ENCODE measurements around the gene SCAMP2. TPM values are rescaled to one million over a fixed set of nuclear protein-coding genes. Genes with fewer than 3 reads are reported as not detected.

SCAMP2 gene
- total and polyA plus RNA-seq, 2 experiments from 2014 or later: 34.7 to 51.3 TPM

- TF ChIP-seq JUNB (IDR thresholded peaks at IDR 0.05; ENCODE audit: unreplicated experiment) (no peak), ZNF462 (CRISPR knock-in tag; IDR thresholded peaks at IDR 0.05) (no peak), EZH2 (IDR thresholded peaks at IDR 0.05; ENCODE audit: low read depth, unreplicated experiment) (no peak), ZNF114 (CRISPR knock-in tag; IDR thresholded peaks at IDR 0.05) (no peak)
- Mint-ChIP-seq H3K27me3 (ENCODE audit: insufficient read depth, low read depth, poor library complexity) (peaks cover 2% of the 10 kb centered on the region), H3K4me3 (no peak overlapping the region)
Measured at GRCh38 chr15:74864296-74864695, 8.9 kb downstream of the SCAMP2 start.

GRCh38 chr15:74863239-74864056, 9.7 kb downstream of the SCAMP2 start:
- Histone ChIP-seq H3K4me2 (no peak overlapping the region), H2AFZ (no peak overlapping the region), H3K9me2 (ENCODE audit: insufficient read depth) (no peaks in the 10 kb centered on the region), H3K27ac (ENCODE audit: low read depth) (no peak overlapping the region), H3K79me2 (replicated peaks; ENCODE audit: insufficient read depth) (peaks cover 35% of the 10 kb centered on the region), H3K4me3 (no peak overlapping the region), H3K27me3 (ENCODE audit: insufficient read depth) (no peaks in the 10 kb centered on the region), H3K36me3 (ENCODE audit: insufficient read depth) (no peaks in the 10 kb centered on the region), H4K20me1 (replicated peaks; ENCODE audit: insufficient read depth) (peaks cover 21% of the 10 kb centered on the region), H3K4me1 (ENCODE audit: insufficient read depth) (no peaks in the 10 kb centered on the region), H3F3A (replicated peaks; ENCODE audit: low read depth) (no peaks in the 10 kb centered on the region)
- peaks cover 7% of the 10 kb centered on the region for H3K4me1 Mint-ChIP-seq
- DNase-seq (ENCODE audit: low spot score) (no peak), ATAC-seq (no peak)
- H3K27me3 Mint-ChIP-seq (ENCODE audit: insufficient read depth, low read depth, poor library complexity): peaks cover 2% of the 10 kb centered on the region
- no peak overlapping the region for H3K4me3 Mint-ChIP-seq
- H3K9me3 Mint-ChIP-seq: no peaks in the 10 kb centered on the region
- H3K27ac Mint-ChIP-seq: no peak overlapping the region
- peaks cover 14% of the 10 kb centered on the region; the same call in 2 of the 3 replicates for H3K36me3 Mint-ChIP-seq (ENCODE audit: low read depth)
- no peak for TF ChIP-seq CTCF (conservative IDR thresholded peaks at IDR 0.05; ENCODE audit: low read depth in 2 of 2)
- TF ChIP-seq CREB1 (CRISPR knock-in tag; IDR thresholded peaks at IDR 0.05; ENCODE audit: low read depth): no peak
- no peak for TF ChIP-seq POLR2AphosphoS5 (IDR thresholded peaks at IDR 0.05; ENCODE audit: low read depth)
- no peak for TF ChIP-seq ZNF331 (CRISPR knock-in tag; IDR thresholded peaks at IDR 0.05; ENCODE audit: low read depth)
- TF ChIP-seq EZH2phosphoT487 (IDR thresholded peaks at IDR 0.05; ENCODE audit: unreplicated experiment): no peak
- no peak for TF ChIP-seq ETS1 (IDR thresholded peaks at IDR 0.05)

More at GRCh38 chr15:74864296-74864695, 8.9 kb downstream of the SCAMP2 start:
- peaks cover 21% of the 10 kb centered on the region for H4K20me1 ChIP-seq (replicated peaks; ENCODE audit: insufficient read depth)
- no peak for ATAC-seq
- H3K4me1 ChIP-seq (ENCODE audit: insufficient read depth): no peaks in the 10 kb centered on the region
- no peak for DNase-seq (ENCODE audit: low spot score)
- no peak overlapping the region for H3K27ac ChIP-seq (ENCODE audit: low read depth)
- Mint-ChIP-seq H3K36me3 (ENCODE audit: low read depth) (peaks cover 16% of the 10 kb centered on the region; the same call in 2 of the 3 replicates), H3K27ac (no peak overlapping the region), H3K4me1 (peaks cover 7% of the 10 kb centered on the region), H3K9me3 (no peaks in the 10 kb centered on the region)
- no peaks in the 10 kb centered on the region for H3K9me2 ChIP-seq (ENCODE audit: insufficient read depth)
- no peak overlapping the region for H3K4me3 ChIP-seq
- H2AFZ ChIP-seq: no peak overlapping the region
- H3K4me2 ChIP-seq: no peak overlapping the region
- no peaks in the 10 kb centered on the region for H3F3A ChIP-seq (replicated peaks; ENCODE audit: low read depth)
- peaks cover 40% of the 10 kb centered on the region for H3K79me2 ChIP-seq (replicated peaks; ENCODE audit: insufficient read depth)
- no peaks in the 10 kb centered on the region for H3K36me3 ChIP-seq (ENCODE audit: insufficient read depth)
- no peaks in the 10 kb centered on the region for H3K27me3 ChIP-seq (ENCODE audit: insufficient read depth)

All from GM23338 (cell line).